Endodermal cell (in vitro differentiated cells): ENCODE measurements around the gene MYH1. TPM values are rescaled to one million over a fixed set of nuclear protein-coding genes. Genes with fewer than 3 reads are reported as not detected.

Experiments used
- DNase-seq: peaks from one replicate; pipeline ENCODE4 v3.0.0-alpha.2; 2017
- H3K27ac ChIP-seq: 2 replicates; pipeline ENCODE4 v1.5.1; 2013; ENCODE audit warnings: mild to moderate bottlenecking, low read depth, low read length, moderate library complexity
- H3K27me3 ChIP-seq: 2 replicates; pipeline ENCODE4 v1.6.1; 2013; ENCODE audit warnings: mild to moderate bottlenecking, low read length, moderate library complexity; ENCODE audit not compliant: insufficient read depth, control insufficient read depth, poor library complexity, severe bottlenecking
- H3K36me3 ChIP-seq: 2 replicates; pipeline ENCODE4 v1.7.0; 2013; ENCODE audit warnings: mild to moderate bottlenecking, low read length, moderate library complexity; ENCODE audit not compliant: control insufficient read depth, insufficient read depth
- H3K4me1 ChIP-seq: one replicate; pipeline ENCODE4 v1.7.0; 2013; ENCODE audit warnings: low read length; ENCODE audit not compliant: control insufficient read depth, insufficient read depth
- H3K4me3 ChIP-seq: 2 replicates; pipeline ENCODE4 v1.5.1; 2013; ENCODE audit warnings: mild to moderate bottlenecking, low read length, moderate library complexity
- H3K9ac ChIP-seq: 2 replicates; pipeline ENCODE4 v1.6.1; 2013; ENCODE audit warnings: mild to moderate bottlenecking, low read length, moderate library complexity; ENCODE audit not compliant: poor library complexity, severe bottlenecking; ENCODE audit errors: extremely low read depth
- H3K9me3 ChIP-seq: 2 replicates; pipeline ENCODE4 v1.6.1; 2013; ENCODE audit warnings: mild to moderate bottlenecking, low read length, moderate library complexity; ENCODE audit not compliant: control insufficient read depth
- H3K27ac Mint-ChIP-seq: 2 replicates; pipeline ENCODE4 v1.8.0; 2020; ENCODE audit warnings: mixed read lengths
- H3K27me3 Mint-ChIP-seq: 2 replicates; pipeline ENCODE4 v1.8.0; 2021; ENCODE audit warnings: mild to moderate bottlenecking, mixed read lengths; ENCODE audit not compliant: insufficient read depth
- H3K36me3 Mint-ChIP-seq: 2 replicates; pipeline ENCODE4 v1.8.0; 2020; ENCODE audit warnings: low read depth, mixed read lengths
- H3K4me1 Mint-ChIP-seq: 2 replicates; pipeline ENCODE4 v1.8.0; 2020; ENCODE audit warnings: mixed read lengths
- H3K4me3 Mint-ChIP-seq: 2 replicates; pipeline ENCODE4 v1.8.0; 2020; ENCODE audit warnings: mild to moderate bottlenecking, moderate library complexity, mixed read lengths
- H3K9me3 Mint-ChIP-seq: 2 replicates; pipeline ENCODE4 v1.8.0; 2020; ENCODE audit warnings: mild to moderate bottlenecking, mixed read lengths
- CTCF ChIP-seq: fragments of 200-600 bp; sonication (generic); conservative IDR thresholded peaks from 2 replicates; pipeline ENCODE4 v1.5.0; 2021; ENCODE audit warnings: antibody characterized with exemption, mild to moderate bottlenecking
- WGBS, 2 experiments: methylation state at CpG; one replicate each; pipeline versions ENCODE4 v1.1.5 to v1.1.7; 2013; ENCODE audit warnings: missing lambda C conversion rate in 2 of 2, mixed read lengths in 1 of 2; ENCODE audit not compliant: insufficient coverage in 1 of 2, insufficient read length in 1 of 2; 5-methylcytosine and 5-hydroxymethylcytosine counted together
- total RNA-seq, 2 donors: library from RNA; stranded (reverse); fragmentation: NEBNext Ultra II Directional in 1 of 2; extraction: Animal tissue kit (Norgen Biotek cat#: 25700) in 1 of 2; gene quantifications; 2 replicates in 1 of 2; 3 replicates in 1 of 2; pipeline ENCODE4 v1.2.1, GENCODE V29; 2021

Gene MYH1
- total RNA-seq, 2 donors from 2014 or later: not detected

- DNase-seq: no peak
- Mint-ChIP-seq H3K36me3 (no peaks in the 10 kb centered on the region), H3K4me1 (no peaks in the 10 kb centered on the region), H3K4me3 (no peak overlapping the region), H3K9me3 (no peaks in the 10 kb centered on the region), H3K27ac (no peak overlapping the region), H3K27me3 (no peaks in the 10 kb centered on the region)
- H3K9ac ChIP-seq: no peak overlapping the region
- H3K4me3 ChIP-seq: no peak overlapping the region
- 100% methylated on average over 2 to 3 of the region's 3 CpGs for WGBS, 2 experiments
- no peak for TF ChIP-seq CTCF
- H3K27me3 ChIP-seq: no peaks in the 10 kb centered on the region
- H3K27ac ChIP-seq: no peak overlapping the region
- H3K9me3 ChIP-seq: no peaks in the 10 kb centered on the region
- no peaks in the 10 kb centered on the region for H3K4me1 ChIP-seq
- no peaks in the 10 kb centered on the region for H3K36me3 ChIP-seq
Observed at GRCh38 chr17:10499950-10500349, 18.4 kb downstream of the MYH1 start.

GRCh38 chr17:10492004-10492403, 26.3 kb downstream of the MYH1 start:
- TF ChIP-seq CTCF: no peak
- Histone ChIP-seq H3K4me1 (no peaks in the 10 kb centered on the region), H3K27ac (no peak overlapping the region), H3K9ac (no peak overlapping the region), H3K4me3 (no peak overlapping the region), H3K36me3 (no peaks in the 10 kb centered on the region), H3K9me3 (peaks cover 18% of the 10 kb centered on the region), H3K27me3 (no peaks in the 10 kb centered on the region)
- WGBS, 2 experiments: 93 to 100% methylated on average over 2 of the region's 2 CpGs
- Mint-ChIP-seq H3K4me1 (no peaks in the 10 kb centered on the region), H3K4me3 (no peak overlapping the region), H3K36me3 (no peaks in the 10 kb centered on the region), H3K9me3 (peaks cover 21% of the 10 kb centered on the region), H3K27ac (no peak overlapping the region), H3K27me3 (no peaks in the 10 kb centered on the region)
- DNase-seq: no peak

- Mint-ChIP-seq H3K4me3 (no peak overlapping the region), H3K4me1 (no peaks in the 10 kb centered on the region), H3K27ac (no peak overlapping the region), H3K9me3 (peaks cover 57% of the 10 kb centered on the region), H3K27me3 (peaks cover 3% of the 10 kb centered on the region), H3K36me3 (peaks cover 4% of the 10 kb centered on the region)
- Histone ChIP-seq H3K27ac (no peak overlapping the region), H3K4me3 (no peak overlapping the region), H3K9ac (no peak overlapping the region), H3K9me3 (peaks cover 39% of the 10 kb centered on the region), H3K4me1 (no peaks in the 10 kb centered on the region), H3K36me3 (no peaks in the 10 kb centered on the region), H3K27me3 (no peaks in the 10 kb centered on the region)
- WGBS, 2 experiments: 91% methylated on average over 1 of the region's 1 CpG; no CpG with 5 or more reads in 1 of the 2 experiments
- no peak for DNase-seq
- TF ChIP-seq CTCF: no peak
Observed at GRCh38 chr17:10482252-10482651, 36.1 kb downstream of the MYH1 start.
